Neural progenitor cell (in vitro differentiated cells): Measurements from ENCODE around the gene KLHL25. TPM values are rescaled to one million over a fixed set of nuclear protein-coding genes. Genes with fewer than 3 reads are reported as not detected.

Experiments used
- DNase-seq: peaks from one replicate; pipeline ENCODE4 v3.0.0-alpha.2; 2016; ENCODE audit warnings: low spot score
- H2AFZ ChIP-seq: fragments of 200-600 bp; sonication (generic); replicated peaks from 2 replicates; pipeline ENCODE4 v1.6.1; 2016; ENCODE audit warnings: antibody characterized with exemption
- H3F3A ChIP-seq: fragments of 200-600 bp; sonication (generic); 2 replicates; pipeline ENCODE4 v1.6.1; 2016; ENCODE audit warnings: antibody characterized with exemption, low read depth
- H3K27ac ChIP-seq: fragments of 200-600 bp; sonication (generic); 2 replicates; pipeline ENCODE4 v1.5.1; 2016; ENCODE audit warnings: mild to moderate bottlenecking
- H3K27me3 ChIP-seq: fragments of 200-600 bp; sonication (generic); 2 replicates; pipeline ENCODE4 v1.6.1; 2016; ENCODE audit warnings: mild to moderate bottlenecking, moderate library complexity
- H3K36me3 ChIP-seq: fragments of 200-600 bp; sonication (generic); 2 replicates; pipeline ENCODE4 v1.5.1; 2016
- H3K4me1 ChIP-seq: fragments of 200-600 bp; sonication (generic); 2 replicates; pipeline ENCODE4 v1.6.1; 2016; ENCODE audit warnings: mixed run types
- H3K4me2 ChIP-seq: fragments of 200-600 bp; sonication (generic); 2 replicates; pipeline ENCODE4 v1.6.1; 2016
- H3K4me3 ChIP-seq: fragments of 200-600 bp; sonication (generic); 2 replicates; pipeline ENCODE4 v1.5.1; 2016
- H3K79me2 ChIP-seq: fragments of 200-600 bp; sonication (generic); 2 replicates; pipeline ENCODE4 v1.6.1; 2016; ENCODE audit warnings: low read depth
- H3K9ac ChIP-seq: fragments of 200-600 bp; sonication (generic); 2 replicates; pipeline ENCODE4 v1.6.1; 2016
- H3K9me3 ChIP-seq: fragments of 200-600 bp; sonication (generic); 2 replicates; pipeline ENCODE4 v1.5.1; 2016; ENCODE audit warnings: low read depth
- H4K20me1 ChIP-seq: fragments of 200-600 bp; sonication (generic); 2 replicates; pipeline ENCODE4 v1.6.1; 2016; ENCODE audit warnings: low read depth
- H3K27ac Mint-ChIP-seq: 3 replicates; pipeline ENCODE4 v1.8.0; 2021; ENCODE audit warnings: mixed read lengths
- H3K27me3 Mint-ChIP-seq: 2 replicates; pipeline ENCODE4 v1.8.0; 2022; ENCODE audit warnings: low read depth, mild to moderate bottlenecking, inconsistent platforms, moderate library complexity, mixed read lengths; ENCODE audit not compliant: insufficient read depth
- H3K36me3 Mint-ChIP-seq: 3 replicates; pipeline ENCODE4 v1.8.0; 2021; ENCODE audit warnings: mixed read lengths
- H3K4me1 Mint-ChIP-seq: 3 replicates; pipeline ENCODE4 v1.8.0; 2021; ENCODE audit warnings: mixed read lengths
- H3K4me3 Mint-ChIP-seq: 3 replicates; pipeline ENCODE4 v1.8.0; 2021; ENCODE audit warnings: mild to moderate bottlenecking, moderate library complexity, mixed read lengths
- H3K9me3 Mint-ChIP-seq: 3 replicates; pipeline ENCODE4 v1.8.0; 2020; ENCODE audit warnings: mixed read lengths
- EZH2 ChIP-seq: fragments of 200-600 bp; sonication (generic); IDR thresholded peaks from 2 replicates; pipeline ENCODE4 v1.6.1; 2017; ENCODE audit warnings: antibody characterized with exemption, mild to moderate bottlenecking, moderate library complexity
- EZH2phosphoT487 ChIP-seq: fragments of 200-600 bp; sonication (generic); IDR thresholded peaks from 2 replicates; pipeline ENCODE4 v1.6.1; 2017; ENCODE audit warnings: antibody characterized with exemption
- total RNA-seq: library from RNA; depleted of rRNA; stranded (reverse); fragments of >200 nt; gene quantifications from 2 replicates; pipeline ENCODE4 v1.2.3, GENCODE V29; 2015; ENCODE audit warnings: low replicate concordance
- TF ChIP-seq, protein P1 (sequence below): fragments of 200-600 bp; sonication (generic); IDR thresholded peaks from 2 replicates; pipeline ENCODE4 v1.5.1; 2017; ENCODE audit warnings: antibody characterized with exemption, mild to moderate bottlenecking

The KLHL25 gene
- total RNA-seq, 1 donor from 2014 or later, result 12.1 TPM

GRCh38 chr15:85725564-85725963 is 69.2 kb downstream of the KLHL25 start:
- H4K20me1 ChIP-seq, result no peaks in the 10 kb centered on the region
- H3K4me1 Mint-ChIP-seq, result peaks cover 3% of the 10 kb centered on the region
- H3K27me3 Mint-ChIP-seq, result no peaks in the 10 kb centered on the region
- H2AFZ ChIP-seq, result no peak overlapping the region
- peaks cover 6% of the 10 kb centered on the region for H3F3A ChIP-seq
- H3K9me3 ChIP-seq, result no peaks in the 10 kb centered on the region
- H3K4me2 ChIP-seq, result no peak overlapping the region
- no peak overlapping the region for H3K27ac Mint-ChIP-seq
- H3K36me3 Mint-ChIP-seq, result peaks cover 14% of the 10 kb centered on the region
- H3K4me3 ChIP-seq, result no peak overlapping the region
- no peaks in the 10 kb centered on the region for H3K27me3 ChIP-seq
- H3K9ac ChIP-seq, result no peak overlapping the region
- TF ChIP-seq EZH2 (no peak), EZH2phosphoT487 (no peak)
- TF ChIP-seq, protein P1, sequence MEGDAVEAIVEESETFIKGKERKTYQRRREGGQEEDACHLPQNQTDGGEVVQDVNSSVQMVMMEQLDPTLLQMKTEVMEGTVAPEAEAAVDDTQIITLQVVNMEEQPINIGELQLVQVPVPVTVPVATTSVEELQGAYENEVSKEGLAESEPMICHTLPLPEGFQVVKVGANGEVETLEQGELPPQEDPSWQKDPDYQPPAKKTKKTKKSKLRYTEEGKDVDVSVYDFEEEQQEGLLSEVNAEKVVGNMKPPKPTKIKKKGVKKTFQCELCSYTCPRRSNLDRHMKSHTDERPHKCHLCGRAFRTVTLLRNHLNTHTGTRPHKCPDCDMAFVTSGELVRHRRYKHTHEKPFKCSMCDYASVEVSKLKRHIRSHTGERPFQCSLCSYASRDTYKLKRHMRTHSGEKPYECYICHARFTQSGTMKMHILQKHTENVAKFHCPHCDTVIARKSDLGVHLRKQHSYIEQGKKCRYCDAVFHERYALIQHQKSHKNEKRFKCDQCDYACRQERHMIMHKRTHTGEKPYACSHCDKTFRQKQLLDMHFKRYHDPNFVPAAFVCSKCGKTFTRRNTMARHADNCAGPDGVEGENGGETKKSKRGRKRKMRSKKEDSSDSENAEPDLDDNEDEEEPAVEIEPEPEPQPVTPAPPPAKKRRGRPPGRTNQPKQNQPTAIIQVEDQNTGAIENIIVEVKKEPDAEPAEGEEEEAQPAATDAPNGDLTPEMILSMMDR, result no peak
- H3K9me3 Mint-ChIP-seq, result no peaks in the 10 kb centered on the region
- H3K79me2 ChIP-seq, result no peaks in the 10 kb centered on the region
- H3K4me1 ChIP-seq, result no peaks in the 10 kb centered on the region
- H3K36me3 ChIP-seq, result peaks cover 1% of the 10 kb centered on the region
- H3K4me3 Mint-ChIP-seq, result no peak overlapping the region
- DNase-seq, result no peak
- no peak overlapping the region for H3K27ac ChIP-seq

DNA sequence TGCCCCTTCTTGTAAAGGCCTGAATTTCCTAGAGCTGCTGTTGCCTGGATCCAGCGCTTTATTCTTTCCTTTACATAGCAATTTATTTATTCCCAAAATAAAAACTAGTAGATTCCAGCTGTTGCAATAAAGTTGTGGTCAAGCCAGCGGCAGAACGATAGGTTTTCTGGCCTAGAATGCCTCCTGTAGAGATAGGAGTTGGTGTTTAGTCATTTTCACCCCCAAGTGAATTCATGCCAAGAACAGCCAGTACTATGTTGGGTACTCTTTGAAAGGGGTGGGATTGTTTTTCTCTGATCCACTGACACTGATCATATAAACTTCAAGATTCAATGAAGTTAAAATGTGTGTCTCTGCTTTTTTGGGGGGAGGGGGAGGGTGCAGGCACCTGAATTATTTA is 69.7 kb downstream of the KLHL25 start:
- no peaks in the 10 kb centered on the region for H3K4me1 Mint-ChIP-seq
- no peak for TF ChIP-seq EZH2phosphoT487
- TF ChIP-seq, protein P1, result no peak
- no peak for TF ChIP-seq EZH2
- Histone ChIP-seq H3K9me3 (no peaks in the 10 kb centered on the region), H3K36me3 (no peaks in the 10 kb centered on the region), H4K20me1 (no peaks in the 10 kb centered on the region), H3K79me2 (no peaks in the 10 kb centered on the region), H3K27ac (no peak overlapping the region), H3K27me3 (no peaks in the 10 kb centered on the region), H3K4me3 (no peak overlapping the region), H3F3A (peaks cover 4% of the 10 kb centered on the region), H3K9ac (no peak overlapping the region), H3K4me2 (no peak overlapping the region), H2AFZ (no peak overlapping the region), H3K4me1 (no peaks in the 10 kb centered on the region)
- no peak overlapping the region for H3K4me3 Mint-ChIP-seq
- no peaks in the 10 kb centered on the region for H3K27me3 Mint-ChIP-seq
- peaks cover 13% of the 10 kb centered on the region for H3K36me3 Mint-ChIP-seq
- DNase-seq, result no peak
- H3K9me3 Mint-ChIP-seq, result no peaks in the 10 kb centered on the region
- no peak overlapping the region for H3K27ac Mint-ChIP-seq

- H3K27ac ChIP-seq, result no peak overlapping the region
- H3K4me3 ChIP-seq, result no peak overlapping the region
- no peaks in the 10 kb centered on the region for H3K9me3 ChIP-seq
- no peak overlapping the region for H3K27ac Mint-ChIP-seq
- no peaks in the 10 kb centered on the region for H3K27me3 ChIP-seq
- no peaks in the 10 kb centered on the region for H3F3A ChIP-seq
- H3K4me1 ChIP-seq, result no peaks in the 10 kb centered on the region
- H3K36me3 Mint-ChIP-seq, result peaks cover 12% of the 10 kb centered on the region
- H3K4me3 Mint-ChIP-seq, result no peak overlapping the region
- H3K79me2 ChIP-seq, result no peaks in the 10 kb centered on the region
- no peaks in the 10 kb centered on the region for H3K9me3 Mint-ChIP-seq
- no peaks in the 10 kb centered on the region for H3K36me3 ChIP-seq
- H2AFZ ChIP-seq, result no peak overlapping the region
- no peak for DNase-seq
- no peaks in the 10 kb centered on the region for H3K27me3 Mint-ChIP-seq
- H4K20me1 ChIP-seq, result no peaks in the 10 kb centered on the region
- no peak overlapping the region for H3K9ac ChIP-seq
- H3K4me1 Mint-ChIP-seq, result no peaks in the 10 kb centered on the region
- no peak for TF ChIP-seq EZH2
- H3K4me2 ChIP-seq, result no peak overlapping the region
Observed at GRCh38 chr15:85723960-85724945, 70.5 kb downstream of the KLHL25 start.
